ENCODE results near the gene KCNB1. TPM values are rescaled to one million over a fixed set of nuclear protein-coding genes. Genes with fewer than 3 reads are reported as not detected.

The KCNB1 gene
- total RNA-seq, 2 experiments from 2014 or later: not detected

DNA sequence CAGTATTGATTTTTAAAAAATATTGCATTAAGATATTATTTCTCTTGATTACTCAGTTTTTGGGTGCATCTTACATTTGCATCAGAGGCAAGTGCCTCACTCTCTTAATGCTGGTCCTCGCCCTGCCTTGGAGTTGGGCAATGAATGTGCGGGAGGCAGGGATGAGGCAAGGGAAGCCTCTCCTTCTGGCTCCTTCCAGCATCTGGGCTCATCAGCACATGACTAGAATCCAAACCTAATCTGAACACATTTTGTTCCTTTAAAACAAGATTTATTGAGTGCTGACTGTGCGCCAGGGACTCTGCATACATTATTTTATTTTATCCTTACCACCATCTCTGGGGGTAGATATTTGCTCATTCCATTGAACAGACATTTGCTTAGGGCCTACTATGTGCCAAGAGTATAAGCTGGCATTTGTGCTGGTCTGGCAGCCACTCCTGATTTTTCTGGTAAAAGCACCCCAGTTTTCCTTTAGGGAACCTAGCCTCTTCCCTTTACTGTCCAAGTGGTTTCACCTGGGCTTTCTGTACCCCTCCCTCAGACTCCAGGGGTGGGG lies 132.7 kb downstream of the KCNB1 start:
- CTCF ChIA-PET: interaction anchor here (1.6 kb wide), 1 partner anchor 15 kb away, joined by 4 read pairs; no protein-coding TSS in a partner anchor
- intact Hi-C loops (cut with micrococcal nuclease): no loop called here
- no peak overlapping the region for H3K4me3 Mint-ChIP-seq
- H3K36me3 Mint-ChIP-seq (ENCODE audit: low read depth): no peaks in the 10 kb centered on the region
- no peaks in the 10 kb centered on the region for H3K9me3 Mint-ChIP-seq
- no peak overlapping the region for H3K27ac Mint-ChIP-seq
- H3K27me3 Mint-ChIP-seq: peaks cover 8% of the 10 kb centered on the region
- POLR2A ChIA-PET: no interaction called here
- TF ChIP-seq, protein P1, sequence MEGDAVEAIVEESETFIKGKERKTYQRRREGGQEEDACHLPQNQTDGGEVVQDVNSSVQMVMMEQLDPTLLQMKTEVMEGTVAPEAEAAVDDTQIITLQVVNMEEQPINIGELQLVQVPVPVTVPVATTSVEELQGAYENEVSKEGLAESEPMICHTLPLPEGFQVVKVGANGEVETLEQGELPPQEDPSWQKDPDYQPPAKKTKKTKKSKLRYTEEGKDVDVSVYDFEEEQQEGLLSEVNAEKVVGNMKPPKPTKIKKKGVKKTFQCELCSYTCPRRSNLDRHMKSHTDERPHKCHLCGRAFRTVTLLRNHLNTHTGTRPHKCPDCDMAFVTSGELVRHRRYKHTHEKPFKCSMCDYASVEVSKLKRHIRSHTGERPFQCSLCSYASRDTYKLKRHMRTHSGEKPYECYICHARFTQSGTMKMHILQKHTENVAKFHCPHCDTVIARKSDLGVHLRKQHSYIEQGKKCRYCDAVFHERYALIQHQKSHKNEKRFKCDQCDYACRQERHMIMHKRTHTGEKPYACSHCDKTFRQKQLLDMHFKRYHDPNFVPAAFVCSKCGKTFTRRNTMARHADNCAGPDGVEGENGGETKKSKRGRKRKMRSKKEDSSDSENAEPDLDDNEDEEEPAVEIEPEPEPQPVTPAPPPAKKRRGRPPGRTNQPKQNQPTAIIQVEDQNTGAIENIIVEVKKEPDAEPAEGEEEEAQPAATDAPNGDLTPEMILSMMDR (IDR thresholded peaks at IDR 0.05): no peak
- DNase-seq (no peak), ATAC-seq (no peak)
- no peaks in the 10 kb centered on the region for H3K4me1 Mint-ChIP-seq (ENCODE audit: low read depth)

DNA sequence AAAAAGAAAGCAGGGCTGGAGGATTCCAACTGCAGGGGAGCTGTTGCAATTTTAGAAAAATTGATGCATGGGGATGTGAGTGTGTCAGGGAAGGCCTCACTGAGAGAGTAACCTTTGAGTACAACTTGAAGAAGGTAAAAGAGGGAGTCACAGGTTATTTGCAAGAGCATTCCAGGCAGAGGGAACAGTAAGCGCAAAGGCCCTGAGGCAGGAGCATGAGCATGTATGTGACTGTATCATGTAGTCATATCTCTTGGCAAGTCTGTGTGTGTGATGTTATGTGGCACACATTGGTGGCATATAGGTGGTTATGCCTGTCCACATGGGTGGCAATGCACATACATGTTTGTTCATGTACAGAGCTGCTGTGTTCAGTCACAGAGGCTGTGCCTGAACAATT lies 133.4 kb downstream of the KCNB1 start:
- ChIA-PET CTCF (interaction anchor here (6.3 kb wide), 1 partner anchor 15 kb away, joined by 36 read pairs; no protein-coding TSS in a partner anchor), POLR2A (no interaction called here)
- H3K27me3 Mint-ChIP-seq: peaks cover 8% of the 10 kb centered on the region

DNA sequence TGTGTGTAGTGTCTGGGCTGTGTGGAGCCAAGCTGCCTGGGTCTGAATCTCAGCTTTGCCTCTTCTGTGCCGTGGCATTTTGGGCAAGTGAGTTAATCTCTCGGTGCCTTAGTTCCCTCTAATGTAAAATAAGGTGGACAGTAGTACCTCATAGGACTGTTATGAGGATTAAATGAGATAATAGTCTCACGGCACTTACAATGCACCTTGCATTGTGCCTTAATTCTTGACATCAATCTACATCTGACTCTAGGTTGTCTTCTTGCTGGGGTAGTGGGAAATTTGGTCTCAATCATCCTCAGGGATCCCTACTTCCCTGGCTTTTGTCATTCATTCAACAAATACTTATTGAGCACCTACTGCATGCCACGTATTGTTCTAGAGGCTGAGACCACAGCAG lies 133.9 kb downstream of the KCNB1 start:
- intact Hi-C loops (cut with micrococcal nuclease): no loop called here
- H3K27ac Mint-ChIP-seq: no peak overlapping the region
- CTCF ChIA-PET: interaction anchor here (6.3 kb wide), 1 partner anchor 14 kb away, joined by 36 read pairs; no protein-coding TSS in a partner anchor

More for the DNA sequence above, 133.4 kb downstream of the KCNB1 start:
- Mint-ChIP-seq H3K4me3 (no peak overlapping the region), H3K36me3 (ENCODE audit: low read depth) (no peaks in the 10 kb centered on the region), H3K4me1 (ENCODE audit: low read depth) (no peaks in the 10 kb centered on the region), H3K27ac (no peak overlapping the region), H3K9me3 (no peaks in the 10 kb centered on the region)
- no peak for ATAC-seq
- TF ChIP-seq, protein P1 (IDR thresholded peaks at IDR 0.05): no peak
- intact Hi-C loops (cut with micrococcal nuclease): no loop called here
- no peak for DNase-seq

DNA sequence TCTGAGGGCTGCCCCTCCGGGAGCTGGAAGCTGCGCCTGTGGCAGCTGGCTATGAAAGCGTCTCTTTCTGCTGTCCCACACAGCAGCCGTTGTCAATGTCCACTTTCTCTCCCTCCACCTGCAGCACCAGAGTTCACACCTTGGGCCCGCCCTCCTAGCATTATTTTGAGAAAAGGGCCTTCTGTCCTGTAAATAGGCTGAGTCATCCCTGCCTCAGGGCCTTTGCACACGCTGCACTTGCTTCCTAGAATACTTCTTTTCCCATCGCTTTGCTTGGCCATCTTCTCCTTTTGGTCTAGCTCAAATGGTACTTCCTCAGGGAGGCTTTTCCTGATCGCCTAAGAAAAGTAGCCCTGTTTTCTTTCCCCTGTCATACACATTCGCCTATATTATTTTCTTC lies 135.3 kb downstream of the KCNB1 start:
- H3K36me3 Mint-ChIP-seq (ENCODE audit: low read depth): no peaks in the 10 kb centered on the region
- ChIA-PET CTCF (interaction anchor here (2.6 to 6.3 kb wide), 2 partner anchors 13 to 188 kb away, joined by 7 to 36 read pairs; no protein-coding TSS in a partner anchor), POLR2A (no interaction called here)
- H3K27ac Mint-ChIP-seq: no peak overlapping the region
- intact Hi-C loops (cut with micrococcal nuclease): no loop called here
- peaks cover 10% of the 10 kb centered on the region for H3K27me3 Mint-ChIP-seq
- no peak for ATAC-seq
- DNase-seq: no peak
- H3K4me1 Mint-ChIP-seq (ENCODE audit: low read depth): no peaks in the 10 kb centered on the region
- no peaks in the 10 kb centered on the region for H3K9me3 Mint-ChIP-seq
- H3K4me3 Mint-ChIP-seq: no peak overlapping the region
- TF ChIP-seq, protein P1 (IDR thresholded peaks at IDR 0.05): no peak

More for the DNA sequence above, 133.9 kb downstream of the KCNB1 start:
- DNase-seq: no peak
- Mint-ChIP-seq H3K4me3 (no peak overlapping the region), H3K4me1 (ENCODE audit: low read depth) (no peaks in the 10 kb centered on the region), H3K36me3 (ENCODE audit: low read depth) (no peaks in the 10 kb centered on the region), H3K9me3 (no peaks in the 10 kb centered on the region), H3K27me3 (peaks cover 10% of the 10 kb centered on the region)
- TF ChIP-seq, protein P1 (IDR thresholded peaks at IDR 0.05): no peak
- POLR2A ChIA-PET: no interaction called here
- no peak for ATAC-seq

DNA sequence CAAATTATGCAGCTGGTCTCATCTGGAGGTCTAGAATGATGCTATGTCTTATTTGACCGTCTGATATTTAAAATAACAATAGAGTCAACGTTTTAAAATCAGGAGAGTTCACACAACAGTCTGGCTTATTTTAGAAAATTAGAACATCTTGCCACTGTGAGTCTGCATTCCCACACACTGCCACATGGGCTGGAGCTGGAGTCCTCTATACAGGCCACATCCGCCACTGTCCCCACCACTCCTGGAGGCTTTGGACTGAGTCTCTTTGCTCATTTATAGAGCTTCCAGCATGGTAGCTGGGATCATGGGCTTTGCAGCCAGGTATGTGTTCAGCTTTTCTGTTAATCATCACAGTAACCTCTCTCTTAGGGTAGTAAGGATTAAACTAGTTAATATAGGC lies 135.8 kb downstream of the KCNB1 start:
- intact Hi-C loops (cut with micrococcal nuclease): no loop called here
- no peaks in the 10 kb centered on the region for H3K9me3 Mint-ChIP-seq
- H3K27me3 Mint-ChIP-seq: peaks cover 7% of the 10 kb centered on the region
- H3K27ac Mint-ChIP-seq: no peak overlapping the region
- TF ChIP-seq, protein P1 (IDR thresholded peaks at IDR 0.05): no peak
- ChIA-PET POLR2A (no interaction called here), CTCF (interaction anchor here (2.6 to 6.3 kb wide), 2 partner anchors 12 to 188 kb away, joined by 7 to 36 read pairs; no protein-coding TSS in a partner anchor)
- H3K4me3 Mint-ChIP-seq: no peak overlapping the region
- no peaks in the 10 kb centered on the region for H3K36me3 Mint-ChIP-seq (ENCODE audit: low read depth)
- H3K4me1 Mint-ChIP-seq (ENCODE audit: low read depth): no peaks in the 10 kb centered on the region
- ATAC-seq (no peak), DNase-seq (no peak)

All from activated CD8-positive, alpha-beta T cell treated with anti-CD3 and anti-CD28 coated beads for 36 hours (primary cell).